ENCODE results near the gene ZKSCAN7.
"Not testable (repeated sequence)": the region's sequence is repeated elsewhere in the genome, so short reads cannot be mapped to it uniquely, and the experiment has no call there.

The ZKSCAN7 gene

GRCh38 chr3:44577354-44577952 is 22.5 kb downstream of the ZKSCAN7 start:
- not testable (repeated sequence) for DNase-seq (ENCODE audit: low read depth)

- not testable (repeated sequence) for DNase-seq (ENCODE audit: low read depth)
Observed at GRCh38 chr3:44578316-44578715, 23.3 kb downstream of the ZKSCAN7 start.

- DNase-seq (ENCODE audit: low read depth), result not testable (repeated sequence)
Observed at GRCh38 chr3:44578924-44579515, 24.0 kb downstream of the ZKSCAN7 start.

- DNase-seq (ENCODE audit: low read depth), result not testable (repeated sequence)
Observed at GRCh38 chr3:44579749-44580148, 24.8 kb downstream of the ZKSCAN7 start.

- not testable (repeated sequence) for DNase-seq (ENCODE audit: low read depth)
Observed at GRCh38 chr3:44580971-44581370, 26.0 kb downstream of the ZKSCAN7 start.

GRCh38 chr3:44584646-44585501 is 29.9 kb downstream of the ZKSCAN7 start, which contains the start of gene ZNF660:
TSS of gene ZNF660 (plus strand) at chr3:44584964. CDS start at chr3:44594194, 9,230 bp downstream.
- DNase-seq (ENCODE audit: low read depth), result no peak

GRCh38 chr3:44596621-44597020 is 41.6 kb downstream of the ZKSCAN7 start:
- no peak for DNase-seq (ENCODE audit: low read depth)

GRCh38 chr3:44601749-44602148 is 46.8 kb downstream of the ZKSCAN7 start:
- no peak for DNase-seq (ENCODE audit: low read depth)

- no peak for DNase-seq (ENCODE audit: low read depth)
Observed at GRCh38 chr3:44612678-44613077, 57.7 kb downstream of the ZKSCAN7 start.

Data from HS-5 (cell line).